GM18507 (cell line): ENCODE results near the gene TMEM117.
"Not testable (repeated sequence)": the region's sequence is repeated elsewhere in the genome, so short reads cannot be mapped to it uniquely, and the experiment has no call there.

Experiments
- DNase-seq: peaks from one replicate; pipeline ENCODE4 v3.0.0; 2011; ENCODE audit warnings: low read depth; ENCODE audit not compliant: insufficient read length; ENCODE audit errors: extremely low spot score
- FAIRE-seq: peaks from 2 replicates; lab custom pipeline; 2011; peaks lifted over from hg19 to GRCh38; lab: Jason Lieb, UNC

TMEM117 gene

GRCh38 chr12:43992856-43993255, 157.0 kb downstream of the TMEM117 start:
- FAIRE-seq (no peak), DNase-seq (no peak)

- FAIRE-seq, result peak; percentile 65
- DNase-seq, result peak; percentile 14
These were observed 164.6 kb downstream of the TMEM117 start for GRCh38 chr12:44000309-44000952.

DNA sequence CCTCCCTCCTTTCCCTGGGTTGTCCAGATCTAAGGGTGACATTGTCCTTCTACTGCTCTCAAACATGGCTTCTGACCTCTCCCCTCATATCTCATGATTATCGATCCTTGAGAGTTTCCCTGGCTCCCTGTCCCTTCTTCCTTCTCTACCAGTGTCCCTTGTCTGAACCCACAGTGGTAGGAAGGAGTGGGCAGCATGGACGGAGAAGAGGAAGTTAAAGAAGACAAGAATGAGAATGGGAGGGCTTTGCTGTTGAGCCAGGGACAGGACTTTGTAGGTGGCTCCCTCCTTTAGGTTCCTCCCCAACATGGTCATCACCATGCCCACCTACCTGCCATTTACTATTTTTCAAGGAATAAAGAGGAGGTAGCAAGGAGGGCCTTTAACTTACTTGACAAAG, 166.7 kb downstream of the TMEM117 start:
- FAIRE-seq, result no peak
- no peak for DNase-seq

- FAIRE-seq, result no peak
- no peak for DNase-seq
These were observed 167.8 kb downstream of the TMEM117 start for GRCh38 chr12:44003721-44004120.

- DNase-seq (peak; percentile 14), FAIRE-seq (peak; percentile 69)
These were observed 179.6 kb downstream of the TMEM117 start for GRCh38 chr12:44015333-44015941.

DNA sequence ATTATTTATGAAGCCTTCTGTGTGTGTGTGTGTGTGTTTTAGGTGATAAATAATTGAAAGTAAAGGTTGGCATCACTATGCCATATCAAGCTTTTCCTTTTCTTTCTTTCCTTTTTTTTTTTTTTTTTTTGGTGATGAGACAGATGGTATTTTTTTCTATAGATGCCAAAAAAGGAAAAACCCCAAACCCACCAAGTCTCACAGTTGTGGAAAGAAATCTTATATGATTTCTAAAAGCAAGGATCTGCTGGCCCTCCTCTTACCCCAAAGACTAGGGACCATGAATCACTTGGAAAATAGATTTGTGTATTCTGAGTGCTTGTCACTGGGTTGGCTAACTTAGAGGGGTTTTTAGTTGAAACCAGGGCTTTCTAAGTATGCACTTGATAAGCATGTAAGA, 181.3 kb downstream of the TMEM117 start:
- DNase-seq (no peak), FAIRE-seq (no peak)

DNA sequence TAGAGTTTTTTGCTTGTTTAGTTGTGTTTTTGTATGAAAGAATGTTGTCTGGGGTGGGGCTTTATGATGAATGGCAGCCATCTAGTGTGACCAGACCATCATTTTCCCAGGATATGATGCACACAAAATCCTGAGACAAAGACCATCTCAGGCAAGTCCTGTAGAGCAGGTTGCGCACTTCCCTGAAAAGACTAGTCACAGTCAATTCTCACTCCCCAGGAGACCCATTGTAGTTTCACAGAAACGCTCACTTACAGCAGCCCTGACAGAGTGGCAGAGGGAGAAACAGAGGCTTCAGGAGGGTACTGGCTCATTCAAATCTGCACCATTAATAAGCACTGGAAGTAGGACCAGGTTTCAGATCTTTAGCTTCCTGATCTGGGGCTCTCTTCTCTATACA, 183.2 kb downstream of the TMEM117 start:
- FAIRE-seq, result no peak
- no peak for DNase-seq

GRCh38 chr12:44020555-44020954, 184.7 kb downstream of the TMEM117 start:
- FAIRE-seq, result peak; percentile 26
- no peak for DNase-seq

- peak; percentile 39 for FAIRE-seq
These were observed 185.6 kb downstream of the TMEM117 start for GRCh38 chr12:44021471-44021971.

GRCh38 chr12:44025499-44025898, 189.6 kb downstream of the TMEM117 start:
- FAIRE-seq (no peak), DNase-seq (no peak)

More at GRCh38 chr12:44021471-44021971, 185.6 kb downstream of the TMEM117 start:
- no peak for DNase-seq

DNA sequence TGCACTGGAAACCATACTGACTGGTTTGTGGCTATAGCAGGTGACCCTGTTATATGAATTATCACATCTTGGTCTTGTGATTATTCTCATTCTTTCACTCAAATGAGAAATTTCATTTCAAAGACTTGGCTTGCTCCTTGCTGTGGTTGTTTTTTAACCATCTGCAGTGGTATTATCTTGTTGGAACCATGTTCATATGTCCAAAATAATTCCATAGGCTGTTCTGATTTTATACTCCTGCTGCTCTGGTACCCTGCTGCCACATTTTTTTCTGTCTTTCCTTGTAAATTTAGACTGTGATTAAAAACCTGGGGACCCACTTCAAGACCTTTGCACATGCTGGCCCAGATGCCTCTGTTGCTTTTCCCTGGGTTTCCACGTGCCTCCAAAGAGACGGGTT, 190.2 kb downstream of the TMEM117 start:
- FAIRE-seq, result no peak
- DNase-seq, result no peak

- not testable (repeated sequence) for FAIRE-seq
These were observed 191.0 kb downstream of the TMEM117 start for GRCh38 chr12:44026926-44027325.

GRCh38 chr12:44029194-44029593, 193.3 kb downstream of the TMEM117 start:
- FAIRE-seq, result no peak
- no peak for DNase-seq

More at GRCh38 chr12:44026926-44027325, 191.0 kb downstream of the TMEM117 start:
- not testable (repeated sequence) for DNase-seq

DNA sequence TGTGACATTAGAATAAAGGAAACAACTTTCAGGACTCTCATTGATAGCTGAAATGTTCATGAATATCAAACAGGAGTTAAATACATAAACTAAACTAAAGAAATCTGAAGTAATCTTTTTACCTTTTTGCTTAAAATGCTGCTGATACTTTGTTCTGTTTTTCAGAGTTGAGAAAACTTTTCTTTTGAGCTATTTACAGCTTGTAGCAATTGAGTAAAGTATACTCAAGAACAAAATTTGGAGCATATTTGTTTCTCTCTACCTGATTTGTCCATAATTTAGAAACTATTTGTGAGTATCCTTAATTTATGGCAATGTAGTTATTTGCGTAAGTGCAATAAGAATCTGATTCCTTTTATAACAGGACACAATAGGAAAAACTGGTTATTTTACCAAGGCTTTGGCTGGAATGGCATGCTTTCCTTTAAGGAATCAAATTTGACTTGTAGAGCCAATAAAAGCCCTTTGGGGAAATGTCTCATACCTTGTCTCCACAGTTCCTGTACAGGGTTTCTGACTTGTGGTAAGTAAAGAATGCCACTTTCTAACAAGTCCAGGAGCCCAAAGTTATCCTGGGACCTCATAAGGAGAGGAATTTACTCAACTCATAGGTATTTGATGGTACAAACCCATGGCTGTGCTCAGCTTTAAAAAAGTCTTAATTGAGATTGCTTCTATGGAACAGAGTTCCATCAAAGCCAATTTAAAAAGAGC, 195.7 kb downstream of the TMEM117 start:
- DNase-seq, result no peak

DNA sequence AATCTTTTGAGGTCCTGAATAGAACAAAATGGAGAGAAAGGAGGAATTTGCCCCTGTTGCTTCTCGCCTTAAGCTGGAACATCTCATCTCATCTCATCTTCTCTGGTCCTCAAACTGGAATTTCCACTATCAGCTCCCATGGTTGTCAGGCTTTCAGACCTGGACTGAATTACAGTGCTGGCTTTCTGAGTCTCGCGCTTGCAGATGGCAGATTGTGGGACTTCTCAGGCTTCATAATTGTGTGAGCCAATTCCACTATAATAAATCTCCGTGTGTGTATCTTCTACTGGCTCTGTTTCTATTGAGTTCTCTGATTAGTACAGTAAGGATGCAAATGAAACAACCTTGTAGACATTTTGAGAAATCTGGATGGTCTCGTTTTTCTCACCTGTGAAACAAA, 199.0 kb downstream of the TMEM117 start:
- DNase-seq (no peak), FAIRE-seq (no peak)

More for the DNA sequence above, 195.7 kb downstream of the TMEM117 start:
- FAIRE-seq, result no peak

DNA sequence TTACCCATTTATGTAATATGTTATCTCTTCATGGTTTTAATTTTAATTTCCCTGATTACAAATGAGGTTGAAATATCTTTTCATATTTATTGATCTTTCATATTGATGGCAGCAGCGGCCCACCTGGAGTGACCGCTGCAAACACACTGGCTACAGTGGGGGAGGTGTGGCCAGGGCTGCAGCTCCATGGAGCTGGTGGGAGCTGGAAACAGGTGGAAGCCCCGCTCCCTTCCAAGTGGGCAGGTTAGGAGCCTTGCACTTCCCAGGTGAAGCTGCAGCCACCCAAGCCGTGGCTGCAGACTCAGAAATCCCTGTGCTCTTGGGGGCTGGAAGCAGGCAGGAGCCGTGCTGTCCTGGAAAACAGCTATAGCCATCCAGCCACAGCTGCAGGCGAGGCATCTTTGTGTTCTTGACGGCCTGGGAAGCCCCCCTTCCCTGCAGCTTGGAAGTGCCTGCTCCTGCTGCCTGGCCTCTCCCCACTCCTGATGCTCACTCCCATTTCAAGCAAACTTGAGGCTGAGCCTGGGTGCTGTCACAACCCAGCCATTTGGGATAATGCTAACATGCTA, 201.1 kb downstream of the TMEM117 start:
- FAIRE-seq (no peak), DNase-seq (no peak)

GRCh38 chr12:44038411-44038810, 202.5 kb downstream of the TMEM117 start:
- DNase-seq (no peak), FAIRE-seq (no peak)

DNA sequence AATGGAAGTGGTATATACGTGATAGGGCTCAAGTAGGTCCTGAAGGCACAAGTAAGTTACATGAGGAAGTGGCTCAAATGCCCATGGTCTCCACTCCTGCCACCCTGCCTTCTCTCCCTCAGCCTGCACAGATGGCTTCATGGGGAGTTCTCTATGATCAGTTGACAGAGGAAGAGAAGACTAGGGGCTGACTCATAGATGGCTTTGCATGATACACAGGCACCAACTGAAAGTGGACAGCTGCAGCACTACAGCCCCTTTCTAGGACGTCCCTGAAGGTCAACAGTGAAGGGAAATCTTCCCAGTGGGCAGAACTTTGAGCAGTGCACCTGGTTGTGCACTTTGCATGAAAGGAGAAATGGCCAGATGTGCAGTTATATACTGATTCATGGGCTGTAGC, 208.6 kb downstream of the TMEM117 start:
- not testable (repeated sequence) for FAIRE-seq

GRCh38 chr12:44046732-44047417, 211.0 kb downstream of the TMEM117 start:
- no peak for DNase-seq
- FAIRE-seq, result no peak

More for the DNA sequence above, 208.6 kb downstream of the TMEM117 start:
- not testable (repeated sequence) for DNase-seq
